Measurements from ENCODE around the gene SSTR5.
A peak's percentile ranks its signal among the peaks of the same experiment; 100 is the strongest.

Gene SSTR5

DNA sequence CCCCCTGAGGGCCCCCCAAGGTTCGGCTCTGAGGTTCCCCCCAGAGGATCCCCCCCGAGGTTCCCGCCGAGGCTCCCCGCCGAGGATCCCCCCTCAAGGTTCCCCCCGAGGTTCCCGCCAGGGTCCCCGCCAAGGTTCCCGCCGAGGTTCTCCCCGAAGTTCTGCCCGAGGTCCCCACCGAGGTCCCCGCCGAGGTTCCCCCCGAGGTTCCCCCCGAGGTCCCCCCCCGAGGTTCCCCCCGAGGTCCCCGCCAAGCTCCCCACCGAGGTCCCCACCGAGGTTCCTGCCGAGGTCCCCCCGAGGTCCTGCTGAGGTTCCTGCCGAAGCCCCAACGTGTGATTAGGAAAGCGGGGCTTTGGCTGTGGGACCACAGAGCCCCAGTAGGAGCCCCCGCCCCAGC is 32.2 kb upstream of the SSTR5 start:
- DNase-seq = no peak

DNA sequence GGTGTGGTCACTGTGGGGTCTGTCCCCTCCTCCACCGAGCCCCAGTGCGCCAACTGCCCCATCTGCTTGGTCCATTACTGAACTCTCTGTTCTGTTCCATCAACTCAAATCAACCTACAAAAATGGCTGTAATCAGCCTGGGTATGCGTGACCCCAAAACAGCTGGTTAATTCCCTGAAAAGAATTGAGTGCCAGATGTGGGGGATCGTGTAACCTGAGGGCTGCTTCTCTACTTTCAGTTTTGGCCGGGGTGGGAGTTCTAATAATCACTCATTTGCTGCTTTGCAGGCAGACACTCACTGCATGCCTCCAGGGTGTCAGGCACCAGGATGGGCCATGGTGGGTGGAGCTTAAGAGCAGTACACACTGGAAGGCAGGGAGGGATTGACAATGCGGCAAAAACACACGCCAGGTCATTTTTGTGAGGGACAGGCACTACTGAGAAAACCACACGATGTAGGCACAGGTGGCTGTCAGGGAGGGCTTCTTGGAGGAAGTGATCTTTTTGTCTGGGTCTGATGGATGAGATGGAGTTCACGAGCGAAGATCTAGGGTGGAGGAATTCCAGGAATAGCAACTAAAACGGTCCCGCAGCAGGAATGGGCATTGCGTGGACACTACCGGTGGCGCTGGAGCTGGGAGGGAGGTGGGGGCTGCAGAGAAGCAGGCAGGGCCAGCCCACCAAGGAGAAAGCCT is 30.4 kb upstream of the SSTR5 start:
- DNase-seq = no peak

DNA sequence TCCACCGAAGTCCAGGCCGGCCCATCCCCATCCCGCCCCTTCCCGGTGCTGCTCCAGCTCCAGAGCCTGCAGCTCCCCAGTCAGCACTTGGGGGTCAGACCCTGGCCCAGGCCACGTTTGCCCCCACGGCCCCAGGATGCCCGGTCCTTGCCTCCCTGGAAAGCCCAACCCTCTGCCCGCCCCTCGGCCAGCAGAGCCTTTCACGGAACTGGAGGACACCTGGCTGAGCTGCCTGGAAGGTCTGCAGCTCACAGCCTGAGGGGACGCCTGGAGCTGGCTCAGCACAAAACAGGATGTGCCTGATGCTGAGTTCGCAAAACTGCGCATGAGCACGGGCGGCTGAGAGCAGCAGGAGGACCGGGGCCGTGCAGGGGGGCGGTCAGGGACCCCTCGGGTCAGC is 29.7 kb upstream of the SSTR5 start:
- no peak for DNase-seq

DNA sequence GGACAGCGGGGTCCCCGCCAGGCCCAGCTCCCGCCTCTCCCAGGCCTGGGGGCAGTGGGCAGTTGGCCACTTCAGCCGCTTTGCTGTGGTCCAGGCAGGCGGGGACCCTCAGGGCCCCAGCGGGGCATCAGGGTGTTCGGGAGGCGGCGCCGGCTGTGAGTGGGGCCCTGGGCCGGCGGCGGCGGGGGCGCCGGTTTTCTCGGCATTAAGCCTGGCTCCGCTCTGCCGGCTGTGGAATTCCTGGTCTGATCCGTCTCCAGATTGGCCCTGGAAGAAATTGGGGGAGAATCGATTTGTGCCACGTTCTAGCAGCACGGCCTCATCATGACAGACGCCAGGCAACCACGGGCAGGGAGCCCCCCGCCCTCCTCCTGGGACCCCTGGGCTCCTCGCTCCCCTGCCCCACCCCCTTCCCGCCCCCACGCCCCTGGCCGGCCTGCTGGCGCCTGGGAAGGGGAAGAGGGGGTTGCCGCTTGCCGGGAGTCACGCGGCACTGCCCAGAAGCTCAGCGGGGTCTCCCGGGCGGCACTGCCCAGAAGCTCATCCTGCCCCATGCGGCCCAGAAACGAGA is 28.6 kb upstream of the SSTR5 start:
- DNase-seq = peak in 4 of 14 donors; percentile 33 to 69 (median 35)

DNA sequence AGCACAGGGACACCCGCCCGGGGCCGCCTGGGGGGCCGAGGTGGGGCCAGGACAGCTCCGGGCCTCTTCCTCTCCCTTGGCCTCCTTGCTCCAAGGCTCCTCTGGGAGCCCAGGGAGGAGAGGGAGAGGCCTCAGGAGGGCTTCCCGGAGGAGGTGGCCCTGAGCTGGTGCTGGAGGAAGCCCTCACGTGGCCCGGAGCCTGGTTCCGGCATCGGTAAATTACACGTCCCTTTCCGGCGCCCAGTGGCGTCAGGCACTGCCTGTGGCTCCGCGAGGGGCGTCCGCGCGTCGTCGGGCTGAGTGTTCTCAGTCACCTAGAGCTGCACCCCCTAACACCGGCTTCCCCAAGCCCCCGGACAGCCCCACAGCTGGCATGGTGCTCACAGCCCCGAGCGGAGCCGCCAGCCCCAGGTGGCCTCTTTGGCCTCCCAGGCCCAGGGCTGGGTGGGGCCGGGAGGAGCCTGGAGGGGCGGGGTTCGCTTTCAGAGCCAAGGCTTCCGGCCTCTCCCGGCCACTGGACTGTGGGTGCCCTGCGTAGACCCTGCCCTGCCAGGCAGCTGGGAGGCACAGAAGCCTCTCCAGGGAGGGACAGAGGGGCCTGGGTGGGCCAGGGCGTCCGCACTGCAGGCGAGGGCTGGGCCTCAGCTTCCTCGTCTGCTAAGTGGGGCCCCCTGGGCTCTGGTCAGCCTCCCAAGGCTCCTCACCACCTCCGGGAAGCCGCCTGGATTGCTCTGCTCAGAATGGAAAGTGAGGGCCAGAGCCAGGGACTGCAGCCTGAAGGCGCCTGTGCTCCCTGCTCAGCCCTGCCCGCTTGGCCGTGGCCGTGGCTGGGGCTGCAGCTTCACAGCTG is 27.9 kb upstream of the SSTR5 start:
- no peak for DNase-seq

DNA sequence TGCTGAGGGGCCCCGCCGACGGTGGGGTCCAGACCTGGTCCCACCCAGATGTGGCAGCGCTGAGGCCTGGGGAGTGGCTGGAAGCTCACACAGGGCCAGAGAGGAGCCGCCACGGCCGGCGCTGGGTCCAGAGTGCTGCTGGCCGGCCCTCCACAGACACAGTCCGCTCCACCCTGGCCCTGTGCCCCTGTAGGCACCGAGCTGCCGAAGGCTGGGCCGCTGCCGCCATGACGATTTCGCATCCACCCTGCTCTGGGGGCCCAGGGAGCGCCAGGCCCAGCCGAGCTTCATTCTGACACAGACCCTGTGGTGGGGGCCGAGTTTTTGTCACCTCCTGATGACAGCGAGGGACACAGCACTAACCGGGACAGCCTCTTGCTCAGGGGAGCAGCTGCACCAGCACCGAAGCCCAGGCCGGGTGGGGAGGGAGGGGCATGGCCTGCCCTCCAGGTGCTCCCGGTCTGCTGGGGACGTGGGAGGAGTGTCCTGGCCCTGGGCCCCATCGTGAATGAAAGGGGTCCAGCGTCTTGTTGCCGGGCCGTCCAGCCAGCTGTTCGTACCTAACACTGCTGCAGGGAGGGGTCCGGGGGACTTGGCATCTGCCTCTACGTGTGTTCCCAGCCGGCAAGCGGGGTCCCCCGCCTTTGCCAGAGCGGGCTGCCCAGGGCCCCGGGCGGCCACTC is 27.1 kb upstream of the SSTR5 start:
- peak in 6 of 14 donors; percentile 22 to 62 (median 50) for DNase-seq

DNA sequence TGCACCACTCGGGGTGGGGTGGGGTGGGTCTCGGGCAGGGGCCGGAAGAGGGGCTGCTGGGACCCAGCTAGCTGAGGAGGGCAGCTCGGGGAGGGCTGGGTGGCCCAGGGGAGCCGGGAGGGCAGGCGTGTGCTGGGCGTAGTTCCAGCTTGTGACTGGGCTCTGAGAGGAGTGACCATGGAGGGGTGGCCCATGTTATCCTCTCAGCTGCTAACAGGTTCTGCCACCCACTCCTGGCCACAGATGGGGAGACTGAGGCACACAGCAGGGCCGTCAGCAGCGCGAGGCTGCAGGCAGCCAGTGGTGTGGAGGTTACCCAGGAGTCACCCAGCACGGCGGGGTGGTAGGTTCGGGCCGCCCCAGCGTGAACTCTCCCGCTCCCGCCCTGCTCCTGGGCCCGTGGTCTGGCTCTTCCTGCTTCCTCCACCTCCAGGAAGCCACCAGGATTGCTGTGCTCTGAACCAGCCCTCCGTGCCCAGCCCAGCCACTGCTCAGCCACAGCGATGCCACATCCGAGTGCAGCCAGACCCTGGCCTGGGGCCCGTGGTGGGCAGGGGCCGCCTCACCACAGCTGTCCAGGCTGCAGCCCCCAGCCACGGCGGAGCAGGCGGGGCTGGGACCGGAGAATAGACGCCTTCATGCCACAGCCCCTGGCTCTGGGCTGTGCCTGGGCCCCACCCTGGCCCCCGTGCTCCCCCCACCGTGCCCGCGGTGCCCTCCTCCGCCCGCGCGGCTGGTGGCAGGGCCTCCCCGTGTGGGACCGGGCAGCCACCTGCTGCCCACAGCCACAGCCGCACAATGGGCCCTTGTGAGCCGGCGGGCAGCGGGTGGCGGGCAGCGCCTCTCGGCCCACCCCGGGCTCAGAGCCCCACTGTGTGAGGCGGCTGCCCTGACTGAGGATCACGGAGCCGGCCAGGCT is 26.3 kb upstream of the SSTR5 start:
- peak in 12 of 14 donors; percentile 35 to 91 (median 68) for DNase-seq

DNA sequence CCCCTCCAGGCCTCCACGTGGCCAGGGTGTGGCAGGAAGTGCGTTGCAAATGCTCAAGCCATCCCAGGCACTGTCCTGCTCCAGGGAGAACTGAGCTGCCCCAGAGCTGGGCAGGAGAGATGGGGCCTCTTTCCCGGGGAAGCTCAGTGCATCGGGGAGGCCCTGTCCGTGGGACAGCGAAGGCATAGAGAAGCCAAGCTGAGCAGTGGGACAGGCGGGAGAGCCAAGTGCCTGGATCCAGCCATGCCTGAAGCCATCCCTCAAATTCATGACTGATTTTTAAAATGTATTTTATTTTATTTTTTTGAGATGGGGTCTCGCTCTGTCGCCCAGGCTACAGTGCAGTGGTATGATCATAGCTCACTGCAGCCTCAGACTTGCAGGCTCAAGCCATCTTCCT is 25.4 kb upstream of the SSTR5 start:
- peak in 1 of 14 donors; percentile 45 for DNase-seq

DNA sequence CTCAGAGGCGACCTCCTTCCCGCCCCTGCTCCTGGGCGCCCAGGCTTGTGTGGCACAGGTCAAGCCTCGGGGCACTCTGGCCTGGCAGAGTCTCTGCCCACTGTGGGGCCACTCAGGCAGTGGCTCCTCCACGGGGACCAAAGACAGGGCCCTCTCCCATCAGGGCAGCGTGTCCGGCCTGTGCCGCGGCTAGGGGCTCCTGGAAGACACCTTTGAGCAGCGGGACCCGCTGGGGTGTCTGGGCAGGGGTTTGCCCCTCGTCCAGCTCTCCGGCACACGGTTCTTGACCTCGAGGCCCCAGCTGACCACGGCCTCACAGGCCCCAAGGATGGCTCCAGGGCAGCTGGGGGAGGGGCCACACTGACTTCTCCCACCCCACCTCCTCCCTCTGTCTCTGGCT is 24.7 kb upstream of the SSTR5 start:
- DNase-seq = peak in 1 of 14 donors; percentile 48

DNA sequence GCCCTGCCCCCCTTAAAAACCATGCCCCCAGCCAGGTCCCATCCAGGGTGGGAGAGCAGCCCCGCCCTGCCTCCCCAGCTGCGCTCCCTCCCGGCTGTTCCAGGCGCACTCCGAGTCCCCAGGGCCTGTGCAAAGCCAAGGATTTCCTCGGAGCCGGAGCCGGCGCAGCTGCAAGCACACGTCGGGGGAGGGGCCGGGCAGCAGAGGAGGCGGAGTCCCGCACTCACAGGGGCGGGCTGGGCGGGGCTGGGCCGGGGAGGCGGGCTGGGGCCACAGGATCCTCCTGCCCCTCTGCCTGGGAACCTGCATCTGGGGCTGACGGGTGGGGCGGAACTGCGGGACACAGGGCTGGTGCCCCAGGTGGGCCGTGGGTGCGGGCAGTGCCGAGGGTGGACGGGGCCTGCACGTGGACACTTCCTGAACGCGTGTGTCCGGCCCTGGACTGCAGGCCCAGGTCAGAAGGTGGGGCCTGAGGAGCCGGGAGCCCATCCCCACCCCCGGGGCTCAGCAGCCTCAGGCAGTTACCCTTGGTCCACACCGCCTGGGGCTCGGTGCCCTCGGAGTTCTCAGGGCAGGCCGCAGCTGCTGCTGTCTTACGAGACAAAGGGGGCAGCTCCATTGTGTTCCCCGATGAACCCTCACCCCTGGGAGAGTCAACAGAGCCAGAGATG is 24.0 kb upstream of the SSTR5 start:
- peak in 11 of 14 donors; percentile 26 to 78 (median 64) for DNase-seq

DNA sequence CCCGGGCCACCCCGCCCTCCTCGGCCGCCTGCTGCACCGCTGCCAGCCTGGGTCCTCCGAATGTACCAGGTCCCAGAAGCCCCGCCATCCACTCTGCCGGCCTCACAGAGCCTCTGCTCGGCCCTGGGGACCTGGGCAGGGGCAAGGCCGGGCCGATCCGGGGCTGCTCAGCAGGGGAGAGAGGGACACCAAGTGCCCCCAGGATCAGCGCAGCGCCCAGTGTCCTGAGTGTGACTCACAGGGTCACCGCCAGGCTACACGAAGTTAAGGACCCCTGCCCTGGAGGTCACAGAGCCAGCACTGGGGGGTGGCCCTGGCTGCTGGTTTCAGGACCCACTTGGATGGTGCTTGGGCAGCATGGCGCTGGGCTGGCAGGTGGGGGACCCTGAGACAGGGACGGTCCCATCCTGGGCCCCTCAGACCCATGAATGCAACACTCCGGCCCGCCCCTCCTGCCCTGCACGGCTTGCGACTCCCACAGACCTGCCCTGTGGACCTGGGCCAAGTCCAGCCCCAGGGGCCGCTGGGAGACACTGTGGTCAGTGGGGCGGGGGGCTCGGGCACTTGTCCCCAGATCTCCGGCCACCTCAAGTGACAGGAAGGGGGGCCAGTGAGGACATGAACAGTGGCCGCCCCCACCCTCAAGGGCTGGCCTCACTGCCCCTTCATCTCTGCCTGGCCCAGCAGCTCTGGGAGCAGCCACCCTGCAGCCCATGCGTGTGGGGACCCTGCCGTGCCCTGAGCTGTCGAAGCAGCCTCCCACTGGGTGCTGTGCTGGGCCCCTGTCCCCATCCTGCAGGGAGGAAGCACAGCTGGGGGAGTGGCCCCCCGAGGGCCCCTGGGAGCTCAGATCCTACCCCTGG is 23.2 kb upstream of the SSTR5 start:
- DNase-seq = peak in 1 of 14 donors; percentile 54

DNA sequence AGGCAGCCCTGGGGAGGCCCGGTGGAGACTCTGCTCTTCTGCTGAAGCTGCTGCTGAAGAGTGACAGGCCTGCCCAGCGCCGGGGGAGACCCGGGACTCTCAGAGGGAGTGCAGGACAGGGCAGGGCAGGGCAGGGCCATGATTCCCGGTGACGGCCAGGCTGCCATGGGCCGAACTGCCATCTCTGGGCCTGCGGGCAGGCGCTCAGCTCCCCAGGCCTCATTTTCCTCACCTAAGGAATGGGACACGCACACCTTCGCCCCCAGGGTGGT is 22.6 kb upstream of the SSTR5 start:
- no peak for DNase-seq

DNA sequence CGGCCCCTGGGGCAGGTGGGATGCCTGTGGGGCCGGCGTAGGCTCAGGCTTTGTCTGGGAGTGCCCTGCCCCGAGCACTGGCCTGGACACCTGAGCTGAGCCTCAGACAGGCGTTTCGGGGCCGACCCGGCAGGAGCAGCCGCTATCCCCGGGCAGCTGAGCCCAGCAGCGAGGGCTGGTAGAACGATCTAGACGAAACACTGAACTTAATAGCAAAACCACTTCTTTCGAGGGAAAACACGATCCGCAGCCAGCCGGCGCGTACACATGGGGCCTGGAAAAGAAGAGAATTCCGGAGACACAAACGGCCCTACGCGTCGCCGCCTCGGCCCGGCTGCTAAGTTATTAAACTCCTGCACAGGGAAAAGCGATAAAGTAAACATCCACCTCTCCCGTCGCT is 22.0 kb upstream of the SSTR5 start:
- DNase-seq = no peak

DNA sequence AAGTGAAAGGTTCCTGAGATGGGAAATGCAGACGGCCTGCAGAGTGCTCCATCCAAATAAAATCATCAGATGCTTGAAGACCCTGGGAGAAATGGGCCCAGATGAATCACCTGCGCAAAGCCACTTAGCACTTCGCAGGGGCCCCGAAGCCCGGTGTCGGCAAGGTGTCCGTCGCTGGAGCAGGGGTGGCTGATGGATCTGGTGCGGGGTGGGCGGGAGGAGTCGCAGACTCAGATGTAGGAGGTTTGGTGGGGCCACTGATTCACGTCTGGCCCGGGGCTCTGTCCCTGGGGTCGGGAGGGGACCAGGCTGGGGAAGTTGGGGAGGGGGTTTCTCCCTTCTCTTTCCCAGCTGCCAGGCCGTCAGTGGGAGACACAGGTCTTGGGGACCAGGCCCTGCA is 21.6 kb upstream of the SSTR5 start:
- no peak for DNase-seq

DNA sequence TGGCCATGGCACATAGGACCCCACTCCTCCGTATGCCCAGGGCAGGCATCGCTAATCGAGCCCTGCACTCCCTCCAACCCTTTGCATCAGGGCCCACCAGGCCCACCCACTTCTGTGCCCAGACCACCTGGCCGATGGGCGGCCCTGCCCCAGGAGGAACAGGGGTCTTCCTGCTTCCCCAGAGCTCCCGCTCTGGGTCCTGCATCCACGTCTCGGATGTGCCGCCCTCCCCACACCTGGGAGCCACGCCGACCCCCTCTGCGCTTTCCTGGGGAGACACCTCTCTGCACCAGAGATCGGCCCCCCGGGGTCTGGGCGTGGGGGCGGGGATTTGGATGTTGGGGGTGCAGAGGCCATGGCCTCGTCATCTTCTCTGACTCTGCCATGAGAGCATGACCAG is 21.1 kb upstream of the SSTR5 start:
- no peak for DNase-seq

DNA sequence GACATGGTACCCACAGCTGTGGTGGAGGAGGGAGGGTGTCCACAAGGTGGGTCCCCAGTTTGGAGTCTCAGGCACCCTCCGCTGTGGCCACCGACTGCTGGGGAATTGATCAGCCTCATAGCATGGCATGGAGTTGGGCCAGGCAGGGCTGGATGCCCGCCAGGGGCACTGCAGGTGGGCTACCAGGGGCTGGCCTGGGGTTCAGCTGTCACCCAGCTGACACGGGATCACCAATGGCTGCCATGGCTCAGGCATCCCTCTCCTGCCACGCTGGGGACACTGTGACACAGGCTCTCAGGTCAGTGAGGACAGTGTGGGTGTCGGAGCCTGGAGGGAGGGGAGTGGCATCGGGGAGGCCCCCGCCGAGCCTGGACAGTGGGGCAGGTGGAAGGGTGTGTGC is 19.8 kb upstream of the SSTR5 start:
- no peak for DNase-seq

DNA sequence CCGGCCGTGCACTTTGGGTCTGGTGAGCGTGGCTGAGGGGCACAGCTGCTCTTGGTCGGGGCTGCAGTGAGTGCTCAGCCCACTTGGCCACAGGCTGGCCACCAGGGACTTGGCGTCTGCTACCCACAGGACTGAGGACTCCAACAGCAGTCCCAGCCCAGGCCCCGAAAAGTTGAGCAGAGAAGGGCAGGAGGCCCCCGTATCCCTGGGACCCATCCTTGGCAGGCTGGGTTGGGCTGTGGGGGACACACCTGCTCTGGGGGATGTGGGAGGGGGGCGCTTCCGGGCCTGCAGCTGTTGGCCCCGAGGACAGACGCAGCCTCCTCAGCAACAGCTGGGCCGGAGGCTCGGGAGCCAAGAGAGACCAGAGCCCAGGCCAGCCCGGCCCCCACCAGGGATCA is 19.4 kb upstream of the SSTR5 start:
- peak in 1 of 14 donors; percentile 7 for DNase-seq

DNA sequence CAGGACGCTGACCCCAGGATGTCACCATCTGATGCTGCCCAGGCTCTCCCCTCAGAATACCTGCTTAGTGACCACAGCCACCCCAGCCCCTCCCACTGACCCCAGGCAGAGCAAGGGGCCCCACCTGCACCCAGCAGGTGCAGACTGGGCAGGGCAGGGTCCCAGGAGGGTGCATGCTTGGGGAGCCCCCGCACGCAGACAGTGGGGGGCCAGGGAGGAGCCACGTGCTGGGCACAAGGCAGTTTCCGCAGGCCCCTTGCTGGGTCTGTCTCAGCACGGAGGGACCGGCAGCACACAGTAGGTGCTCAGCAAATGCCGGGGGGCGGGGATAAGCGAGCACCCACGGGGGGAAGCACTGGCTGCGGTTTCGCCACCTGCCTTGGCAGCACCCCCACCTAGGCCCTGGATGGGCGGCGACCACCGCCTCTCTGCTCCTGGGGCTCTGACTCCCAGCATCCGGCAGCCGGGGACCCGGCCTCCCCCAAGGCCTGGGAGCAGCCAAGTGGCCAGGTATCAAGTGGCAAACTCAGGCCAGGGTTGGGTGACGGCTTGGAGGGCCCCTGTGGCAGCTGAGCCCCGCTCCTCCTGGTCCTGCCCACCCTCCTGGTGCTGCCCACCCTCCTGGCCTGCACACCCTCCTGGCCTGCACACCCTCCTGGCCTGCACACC is 18.7 kb upstream of the SSTR5 start:
- DNase-seq = no peak

DNA sequence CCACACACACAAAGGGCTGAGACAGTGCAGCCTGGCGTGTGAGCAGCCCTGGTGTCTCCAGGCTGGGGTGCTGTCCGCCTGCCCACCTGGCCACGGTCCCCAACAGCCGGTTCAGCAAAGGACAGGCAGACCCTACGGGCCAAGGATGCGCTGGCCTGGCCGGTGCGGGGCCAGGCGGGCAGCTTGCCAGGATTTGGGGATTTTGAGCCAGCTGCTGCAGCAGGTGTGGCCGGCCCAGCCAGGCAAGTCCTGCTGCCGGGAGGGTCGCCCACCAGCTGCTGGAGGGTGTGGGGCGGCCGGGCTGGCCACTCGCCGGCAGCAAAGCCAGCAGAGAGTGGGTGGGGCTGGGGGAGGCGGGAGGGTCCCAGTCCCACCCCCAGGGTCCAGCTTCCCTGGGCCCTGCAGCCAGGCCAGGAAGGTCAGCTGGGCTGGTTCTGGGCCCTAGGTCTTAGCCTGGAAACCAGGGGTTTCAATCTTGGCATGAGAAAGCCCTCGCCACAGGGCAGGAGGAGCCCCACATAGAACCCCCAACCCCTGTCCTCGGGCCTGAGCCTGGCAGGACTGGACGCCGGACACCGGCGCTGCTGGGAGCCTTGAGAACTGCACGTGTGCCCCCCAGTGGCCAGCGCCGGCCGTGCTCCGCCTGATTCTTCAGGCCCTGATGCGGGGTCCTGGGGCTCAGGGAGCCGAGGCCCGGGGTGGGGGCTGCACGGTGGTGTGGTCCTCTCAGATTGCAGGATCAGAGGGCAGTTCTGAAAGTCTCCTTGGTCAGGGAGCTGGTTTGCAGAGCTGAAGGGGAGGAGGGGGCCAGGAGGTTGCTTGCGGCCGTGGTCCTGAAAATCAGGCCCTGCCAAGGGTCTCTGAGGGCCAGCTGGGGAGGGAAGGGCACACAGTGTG is 17.6 kb upstream of the SSTR5 start:
- peak in 10 of 14 donors; percentile 17 to 70 (median 37) for DNase-seq

All from C1 segment of cervical spinal cord (tissue), 14 donors.